Heart left ventricle (tissue), 16 donors: ENCODE data around the gene GRAMD4. TPM values are rescaled to one million over a fixed set of nuclear protein-coding genes. Genes with fewer than 3 reads are reported as not detected.
A peak's percentile ranks its signal among the peaks of the same experiment; 100 is the strongest.
"Not testable (repeated sequence)": the region's sequence is repeated elsewhere in the genome, so short reads cannot be mapped to it uniquely, and the experiment has no call there.

Experiments used
- ATAC-seq, 4 donors: fragments of 200-7000 bp; cut with Tn5 transposase; one replicate each; pipeline ENCODE4 v1.9.1; 2020 to 2022; ENCODE audit warnings: moderate library complexity in 4 of 4, mild to moderate bottlenecking in 3 of 4, moderate number of reproducible peaks in 1 of 4
- DNase-seq, 5 donors: peaks; one replicate each; pipeline ENCODE4 v3.0.0-alpha.2; 2020
- H3K27ac ChIP-seq, 12 donors: fragments of 200-600 bp; sonication (generic) in 4 of 12; one replicate each; pipeline versions ENCODE4 v1.5.0 to v1.8.0; 2016 to 2022; ENCODE audit warnings: mild to moderate bottlenecking in 2 of 12
- H3K27me3 ChIP-seq, 9 donors: fragments of 200-600 bp; sonication (generic) in 2 of 9; one replicate each; pipeline versions ENCODE4 v1.5.1 to v1.8.0; 2016 to 2022; ENCODE audit warnings: mild to moderate bottlenecking in 3 of 9
- H3K36me3 ChIP-seq, 9 donors: fragments of 200-600 bp; sonication (generic) in 2 of 9; one replicate each; pipeline versions ENCODE4 v1.5.0 to v1.8.0; 2018 to 2022; ENCODE audit warnings: mild to moderate bottlenecking in 2 of 9
- H3K4me1 ChIP-seq, 12 donors: fragments of 200-600 bp; sonication (generic) in 4 of 12; one replicate each; pipeline versions ENCODE4 v1.5.0 to v1.8.0; 2016 to 2022; ENCODE audit warnings: mild to moderate bottlenecking in 3 of 12
- H3K4me3 ChIP-seq, 12 donors: fragments of 200-600 bp; sonication (generic) in 4 of 12; one replicate each; pipeline versions ENCODE4 v1.5.0 to v1.8.0; 2017 to 2022; ENCODE audit warnings: mild to moderate bottlenecking in 9 of 12, moderate library complexity in 4 of 12
- H3K9me3 ChIP-seq, 12 donors: fragments of 200-600 bp; sonication (generic) in 4 of 12; one replicate each; pipeline versions ENCODE4 v1.5.0 to v1.8.0; 2016 to 2022; ENCODE audit warnings: mild to moderate bottlenecking in 1 of 12
- CTCF ChIP-seq, 12 donors: fragments of 200-600 bp; sonication (generic) in 4 of 12; IDR thresholded peaks; one replicate each; pipeline versions ENCODE4 v1.5.0 to v1.8.0; 2018 to 2022; ENCODE audit warnings: antibody characterized with exemption in 12 of 12, mild to moderate bottlenecking in 5 of 12
- POLR2A ChIP-seq, 2 donors: fragments of 450-650 bp; IDR thresholded peaks; one replicate each; pipeline ENCODE4 v1.6.1; 2017; ENCODE audit warnings: antibody characterized with exemption in 2 of 2, mild to moderate bottlenecking in 2 of 2, moderate library complexity in 2 of 2
- WGBS, 4 donors: extraction: QIAGEN DNeasy Blood & Tissue Kit in 2 of 4; methylation state at CpG; one replicate each; pipeline versions ENCODE4 v1.1.5 to v1.1.7; 2013 to 2018; 5-methylcytosine and 5-hydroxymethylcytosine counted together
- intact Hi-C, 10 donors: fragments of 100-400 bp; cut with DNase I; formaldehyde crosslinking; loops; one replicate each; pipeline versions ENCODE4 v1.11.1 to v1.14.2; 2022
- polyA plus RNA-seq, 2 donors: library from polyadenylated mRNA; stranded (reverse); fragments of 200-250 nt; gene quantifications; one replicate each; pipeline ENCODE4 v1.2.3, GENCODE V29; 2013
- total RNA-seq, 9 donors: library from RNA; depleted of rRNA in 2 of 9; stranded (reverse); fragments of >200 nt in 2 of 9; fragmentation: NEBNext Ultra II Directional in 3 of 9; extraction: Animal tissue kit (Norgen Biotek cat#: 25700) in 3 of 9; gene quantifications; one replicate each; pipeline versions ENCODE4 v1.1.0 to v1.2.4, GENCODE V29; 2016 to 2023
- donor health status: ischemic (EF 13 %, LVEDD 7.1; RV severe dilation, severe dysfunction).
- donor health status: healthy with polysubstance abuse.
- donor health status: DM: no; HTN: yes; CAD: no.
- donor health status: DM: no; HTN: no; CAD: no.
- donor health status: ischemic (EF 25% LVEDD 6.9; RV normal size, moderate dysfunction).
- donor health status: ischemic (EF 25% LVEDD 5.7; RV mildly dilated, moderate dysfunction).
- donor health status: healthy.
- donor health status: DM: yes; HTN: yes; CAD: no.
- donor health status: ischemic (EF 35%, LVEDD 5.7; RV mildly dilated, moderate dysfunction).
- donor health status: nonischemic (EF 11% LVEDD 7.7; RV severe dilation, severe dysfunction).
- donor health status: DM: yes; HTN: yes; CAD: no.
- donor health status: PGD.
- donor health status: ischemic (EF 29% LVEDD 5.4; RV normal size, mild dysfunction).
- donor health status: nonischemic (EF 23%, LVEDD 6.1; RV moderate dilation, normal function).

GRAMD4 gene
- total and polyA plus RNA-seq, 11 donors = 22.4 to 122 (median 63.1) TPM

- Histone ChIP-seq H3K27ac (peak overlapping the region in 3 of 12 donors; percentile 4 to 63 (median 12)), H3K9me3 (no peaks in the 10 kb centered on the region), H3K27me3 (no peaks in the 10 kb centered on the region), H3K4me3 (no peak overlapping the region), H3K4me1 (peaks cover 14 to 71% (median 49%) of the 10 kb centered on the region in 12 donors), H3K36me3 (no peaks in the 10 kb centered on the region)
- ATAC-seq (no peak), DNase-seq (no peak)
- intact Hi-C loops = loop anchor here in 2 of 10 donors (5.0 kb wide), 1 partner anchor 69 kb away; no protein-coding TSS in a partner anchor
- TF ChIP-seq CTCF (IDR thresholded peaks at IDR 0.05) = no peak
- no peak for TF ChIP-seq POLR2A (IDR thresholded peaks at IDR 0.05)
- WGBS, 4 donors = 69 to 73% (median 71%) methylated on average over 10 of the region's 10 CpGs
Measured at GRCh38 chr22:46646531-46647215, 26.5 kb downstream of the GRAMD4 start.

GRCh38 chr22:46648225-46648820 is 28.1 kb downstream of the GRAMD4 start:
- WGBS, 4 donors = 92 to 97% (median 96%) methylated on average over 2 of the region's 2 CpGs
- not testable (repeated sequence) for ATAC-seq, H3K27me3 ChIP-seq, DNase-seq, H3K27ac ChIP-seq, H3K4me3 ChIP-seq, H3K9me3 ChIP-seq, H3K36me3 ChIP-seq
- H3K4me1 ChIP-seq = peaks cover 19 to 81% (median 63%) of the 10 kb centered on the region in 12 donors
- intact Hi-C loops = loop anchor here in 2 of 10 donors (5.0 kb wide), 1 partner anchor 71 kb away; no protein-coding TSS in a partner anchor

- Histone ChIP-seq H3K27me3 (no peaks in the 10 kb centered on the region), H3K9me3 (no peaks in the 10 kb centered on the region), H3K27ac (peak overlapping the region; percentile 75 to 98 (median 90)), H3K36me3 (no peaks in the 10 kb centered on the region), H3K4me1 (peaks cover 24 to 92% (median 72%) of the 10 kb centered on the region in 12 donors), H3K4me3 (no peak overlapping the region)
- ATAC-seq (peak; percentile 69 to 79 (median 76)), DNase-seq (peak in 4 of 5 donors; percentile 66 to 88 (median 74))
- intact Hi-C loops = loop anchor here in 5 of 10 donors (2.0 to 5.0 kb wide), 4 partner anchors 32 to 72 kb away; no protein-coding TSS in a partner anchor
- WGBS, 4 donors = 6 to 13% (median 12%) methylated on average over 22 to 25 of the region's 25 CpGs
- TF ChIP-seq POLR2A (IDR thresholded peaks at IDR 0.05) = no peak
- no peak for TF ChIP-seq CTCF (IDR thresholded peaks at IDR 0.05)
Measured at GRCh38 chr22:46649141-46650077, 29.2 kb downstream of the GRAMD4 start.

GRCh38 chr22:46650078-46650810 is 30.1 kb downstream of the GRAMD4 start:
- peak in 1 of 5 donors; percentile 60 for DNase-seq
- Histone ChIP-seq H3K36me3 (no peaks in the 10 kb centered on the region), H3K4me3 (no peak overlapping the region), H3K27ac (peak overlapping the region; percentile 75 to 98 (median 90)), H3K27me3 (no peaks in the 10 kb centered on the region), H3K9me3 (no peaks in the 10 kb centered on the region), H3K4me1 (peaks cover 23 to 94% (median 71%) of the 10 kb centered on the region in 12 donors)
- peak; percentile 14 to 56 (median 40) for ATAC-seq
- no peak for TF ChIP-seq CTCF (IDR thresholded peaks at IDR 0.05)
- TF ChIP-seq POLR2A (IDR thresholded peaks at IDR 0.05) = no peak
- 24 to 36% (median 32%) methylated on average over 22 to 25 of the region's 25 CpGs for WGBS, 4 donors
- intact Hi-C loops = loop anchor here in 3 of 10 donors (2.0 to 5.0 kb wide), 4 partner anchors 33 to 73 kb away; no protein-coding TSS in a partner anchor
